K562 (cell line): ENCODE results near the gene PRKG1. TPM values are rescaled to one million over a fixed set of nuclear protein-coding genes. Genes with fewer than 3 reads are reported as not detected.

ENCODE experiments used
- ATAC-seq: fragments of 200-7000 bp; cut with Tn5 transposase; 3 replicates; pipeline ENCODE4 v1.9.1; 2020; ENCODE audit warnings: moderate library complexity
- BruUV-seq: library from RNA; stranded (reverse); fragments of 400-500 nt; replicated peaks from 2 replicates; lab custom pipeline; 2021; lab: Mats Ljungman, UMichigan
- CTCF ChIA-PET: fragments of 300-600 bp; formaldehyde crosslinking; extraction: SDS; loops from one replicate; lab custom pipeline; 2021; ENCODE audit warnings: low intra/inter-chr PET ratio; lab: Yijun Ruan, JAX
- POLR2A ChIA-PET: fragments of 300-600, 350-650 bp; sonication (Branson Sonifier 250); formaldehyde crosslinking; extraction: SDS; loops from one replicate; lab custom pipeline; 2021; ENCODE audit warnings: antibody characterized with exemption, inconsistent platforms; lab: Yijun Ruan, JAX
- DNase-seq, 4 experiments: peaks; one replicate each; pipeline versions ENCODE4 v3.0.0 to v3.0.0-alpha.2; 2011 to 2018; ENCODE audit warnings: low spot score in 3 of 4, mixed read lengths in 3 of 4; ENCODE audit errors: extremely low read depth in 1 of 4
- FAIRE-seq: peaks from 2 replicates; lab custom pipeline; 2011; peaks lifted over from hg19 to GRCh38; lab: Jason Lieb, UNC
- H2AFZ ChIP-seq: 2 replicates; pipeline ENCODE4 v1.6.0; 2011; ENCODE audit warnings: low read depth, low read length, control low read depth, inconsistent platforms
- H3K27ac ChIP-seq: fragments of 200-600 bp; 3 replicates; pipeline ENCODE4 v1.8.0; 2011; ENCODE audit warnings: low read depth, mild to moderate bottlenecking, control low read depth, inconsistent platforms, low read length, moderate library complexity, mixed read lengths; ENCODE audit errors: extremely low read depth
- H3K27me3 ChIP-seq, 2 experiments: fragments of 300-600 bp in 1 of 2; 2 replicates in 1 of 2; 3 replicates in 1 of 2; pipeline versions ENCODE4 v1.6.0 to v1.8.0; 2011; ENCODE audit warnings: inconsistent platforms in 2 of 2, low read length in 2 of 2, mild to moderate bottlenecking in 1 of 2, mixed read lengths in 1 of 2, moderate library complexity in 1 of 2; ENCODE audit not compliant: control insufficient read depth in 2 of 2, insufficient read depth in 2 of 2
- H3K36me3 ChIP-seq: fragments of 300-600 bp; 3 replicates; pipeline ENCODE4 v1.8.0; 2011; ENCODE audit warnings: mild to moderate bottlenecking, low read length, inconsistent platforms; ENCODE audit not compliant: control insufficient read depth, insufficient read depth
- H3K4me1 ChIP-seq, 2 experiments: fragments of 200-600 bp in 1 of 2; replicated peaks in 1 of 2; 2 replicates in 1 of 2; 3 replicates in 1 of 2; pipeline versions ENCODE4 v1.5.1 to v1.8.0; 2011; ENCODE audit warnings: inconsistent platforms in 2 of 2, low read length in 2 of 2, mild to moderate bottlenecking in 1 of 2, mixed read lengths in 1 of 2, moderate library complexity in 1 of 2; ENCODE audit not compliant: control insufficient read depth in 2 of 2, insufficient read depth in 2 of 2
- H3K4me2 ChIP-seq: 2 replicates; pipeline ENCODE4 v1.6.1; 2011; ENCODE audit warnings: low read length, control low read depth, inconsistent platforms, mixed read lengths; ENCODE audit not compliant: insufficient read depth
- H3K4me3 ChIP-seq: fragments of 200-600 bp; sonication (generic), shearing (Covaris generic); 2 replicates; pipeline ENCODE4 v1.5.1; 2016; ENCODE audit warnings: control low read depth, inconsistent platforms
- H3K79me2 ChIP-seq: fragments of 200-600 bp; 3 replicates; pipeline ENCODE4 v1.8.0; 2011; ENCODE audit warnings: low read length, inconsistent platforms; ENCODE audit not compliant: control insufficient read depth, insufficient read depth
- H3K9ac ChIP-seq, 2 experiments: 2 replicates each; pipeline versions ENCODE4 v1.6.0 to v1.6.1; 2011; ENCODE audit warnings: low read depth in 2 of 2, low read length in 2 of 2, control low read depth in 1 of 2, inconsistent platforms in 1 of 2, mild to moderate bottlenecking in 1 of 2, mixed read lengths in 1 of 2; ENCODE audit not compliant: insufficient read depth in 1 of 2
- H3K9me1 ChIP-seq: one replicate; pipeline ENCODE4 v1.6.0; 2011; ENCODE audit warnings: inconsistent platforms, mild to moderate bottlenecking, low read length, moderate library complexity; ENCODE audit not compliant: control insufficient read depth, insufficient read depth
- H3K9me3 ChIP-seq: replicated peaks from 2 replicates; pipeline ENCODE4 v1.5.1; 2011; ENCODE audit warnings: low read depth, low read length, inconsistent platforms; ENCODE audit not compliant: control insufficient read depth, insufficient read depth
- H4K20me1 ChIP-seq: replicated peaks from 2 replicates; pipeline ENCODE4 v1.6.1; 2011; ENCODE audit warnings: low read length, inconsistent platforms, mixed read lengths; ENCODE audit not compliant: control insufficient read depth, insufficient read depth
- ARID2 ChIP-seq: fragments of 450-650 bp; IDR thresholded peaks from 2 replicates; pipeline ENCODE4 v1.6.1; 2017; ENCODE audit warnings: antibody characterized with exemption, mild to moderate bottlenecking
- CHD4 ChIP-seq: fragments of 200-600 bp; sonication (generic); IDR thresholded peaks from 3 replicates; pipeline ENCODE4 v1.6.1; 2012; ENCODE audit warnings: low read depth, mild to moderate bottlenecking, mixed read lengths, low read length, inconsistent platforms; ENCODE audit not compliant: insufficient read depth, insufficient replicate concordance, poor library complexity, severe bottlenecking
- DACH1 ChIP-seq: fragments of 450-650 bp; IDR thresholded peaks from 2 replicates; pipeline ENCODE4 v1.6.1; 2018; ENCODE audit not compliant: partially characterized antibody
- MED1 ChIP-seq: sonication (generic); formaldehyde crosslinking; IDR thresholded peaks from 2 replicates; pipeline ENCODE4 v1.8.1; 2023; ENCODE audit warnings: missing genetic modification reagents, borderline replicate concordance
- PRMT5 ChIP-seq: sonication (generic); formaldehyde crosslinking; IDR thresholded peaks from 2 replicates; pipeline ENCODE4 v1.5.0; 2020; ENCODE audit warnings: missing genetic modification reagents
- SUPT5H ChIP-seq: fragments of 450-650 bp; IDR thresholded peaks from 2 replicates; pipeline ENCODE4 v1.6.1; 2016
- TBP ChIP-seq: optimal IDR thresholded peaks from 2 replicates; pipeline ENCODE3; 2011; ENCODE audit warnings: low read depth, low read length, improper control_type of control experiment
- ZBTB7A ChIP-seq: IDR thresholded peaks from 2 replicates; pipeline ENCODE4 v1.6.1; 2011; ENCODE audit warnings: low read depth, mild to moderate bottlenecking, low read length, moderate library complexity, borderline replicate concordance; ENCODE audit not compliant: control insufficient read depth
- ZNF12 ChIP-seq: sonication (generic); formaldehyde crosslinking; IDR thresholded peaks from 2 replicates; pipeline ENCODE4 v1.4.0; 2020; ENCODE audit warnings: mild to moderate bottlenecking, missing genetic modification reagents
- WGBS: fragments of 100-300 bp; shearing (Covaris generic); methylation state at CpG from one replicate; pipeline ENCODE4 v1.1.6; 2016; ENCODE audit warnings: low coverage, mixed read lengths; ENCODE audit not compliant: insufficient coverage; ENCODE audit errors: missing lambda C conversion rate; 5-methylcytosine and 5-hydroxymethylcytosine counted together
- in situ Hi-C: fragments of 300-500 bp; cut with MboI; formaldehyde crosslinking; loops from 4 replicates; pipeline ENCODE4 v1.15.0; 2018; ENCODE audit warnings: inconsistent platforms, mixed read lengths
- intact Hi-C: fragments of 100-400 bp; cut with micrococcal nuclease; formaldehyde crosslinking; loops from 2 replicates; pipeline ENCODE4 v1.14.2; 2022
- polyA plus RNA-seq, 8 experiments: library from polyadenylated mRNA; depleted of rRNA in 4 of 8; stranded (reverse) in 5 of 8; unstranded in 3 of 8; fragments of >200 nt; fragmentation: Nextera tagmentation in 2 of 8; fragmentation: Illumina TruSeq in 1 of 8; extraction: Ambion mirVana in 2 of 8; extraction: Trizol in 1 of 8; gene quantifications; 2 replicates each; pipeline versions ENCODE4 v1.2.1 to v1.2.3, GENCODE V29; 2011 to 2014; ENCODE audit warnings: inconsistent platforms in 1 of 8, missing spikeins in 1 of 8
- total RNA-seq, 7 experiments: library from RNA; depleted of rRNA in 6 of 7; stranded (reverse); fragments of >200 nt in 6 of 7; fragmentation: Illumina TruSeq in 2 of 7; extraction: Trizol in 2 of 7; gene quantifications; 2 replicates each; pipeline versions ENCODE4 v1.2.1 to v1.2.3, GENCODE V29; 2011 to 2021; ENCODE audit warnings: low replicate concordance in 1 of 7

Gene PRKG1
- total and polyA plus RNA-seq, 9 of the 15 experiments (the other 6 are each of a cell fraction or from before 2014, with no cell fraction given), result 0.22 TPM; not detected in 8

- 0 out of 2 replicates have a peak, but pooled peaks cover 2% of the 10 kb centered on the region for H3K9me3 ChIP-seq
- H3K4me1 ChIP-seq, result no peaks in the 10 kb centered on the region
- intact Hi-C loops, result no loop called here
- no peak overlapping the region for H3K27ac ChIP-seq
- TF ChIP-seq DACH1, result no peak
- no peak for TF ChIP-seq SUPT5H
- no peak for TF ChIP-seq TBP
- no peak for TF ChIP-seq MED1 (CRISPR knock-in tag)
- TF ChIP-seq, all 486 proteins: peak for 0
- Histone ChIP-seq H3K4me2 (no peak overlapping the region), H3K9me1 (no peaks in the 10 kb centered on the region), H4K20me1 (no peaks in the 10 kb centered on the region), H3K4me3 (no peak overlapping the region), H2AFZ (no peak overlapping the region), H3K27me3 (no peaks in the 10 kb centered on the region), H3K9ac (no peak overlapping the region), H3K79me2 (no peaks in the 10 kb centered on the region), H3K36me3 (no peaks in the 10 kb centered on the region)
- CTCF ChIA-PET, result no interaction called here
- in situ Hi-C loops, result no loop called here
- no peak for DNase-seq
- no peak for FAIRE-seq
- no peak for ATAC-seq
- POLR2A ChIA-PET, result no interaction called here
- no TSS peak for BruUV-seq
- WGBS, result 0% methylated on average over 7 of the region's 7 CpGs
Observed at GRCh38 chr10:52077814-52078213, 1003.5 kb downstream of the PRKG1 start.

- 0 out of 2 replicates have a peak, but pooled peaks cover 2% of the 10 kb centered on the region for H3K9me3 ChIP-seq
- 3% methylated on average over 2 of the region's 2 CpGs for WGBS
- H4K20me1 ChIP-seq, result no peaks in the 10 kb centered on the region
- H3K4me2 ChIP-seq, result no peak overlapping the region
- POLR2A ChIA-PET, result no interaction called here
- no peak overlapping the region for H3K27ac ChIP-seq
- H3K9ac ChIP-seq, result no peak overlapping the region
- no peaks in the 10 kb centered on the region for H3K36me3 ChIP-seq
- TF ChIP-seq CHD4, result no peak
- no peak for TF ChIP-seq PRMT5 (CRISPR knock-in tag)
- TF ChIP-seq ARID2, result no peak
- no peak for TF ChIP-seq ZBTB7A
- TF ChIP-seq ZNF12 (CRISPR knock-in tag), result no peak
- no peaks in the 10 kb centered on the region for H3K79me2 ChIP-seq
- in situ Hi-C loops, result no loop called here
- intact Hi-C loops, result no loop called here
- no peak overlapping the region for H3K4me3 ChIP-seq
- BruUV-seq, result no TSS peak
- ATAC-seq (no peak), DNase-seq (no peak), FAIRE-seq (no peak)
- CTCF ChIA-PET, result no interaction called here
- no peaks in the 10 kb centered on the region for H3K27me3 ChIP-seq
- no peak overlapping the region for H2AFZ ChIP-seq
- no peaks in the 10 kb centered on the region for H3K9me1 ChIP-seq
- H3K4me1 ChIP-seq, result no peaks in the 10 kb centered on the region
Observed at GRCh38 chr10:52078397-52078937, 1004.2 kb downstream of the PRKG1 start.
